Caki2 (cell line): Measurements from ENCODE around the gene ZNF787. TPM values are rescaled to one million over a fixed set of nuclear protein-coding genes. Genes with fewer than 3 reads are reported as not detected.
"Not testable (repeated sequence)": the region's sequence is repeated elsewhere in the genome, so short reads cannot be mapped to it uniquely, and the experiment has no call there.

Source experiments
- DNase-seq: peaks from one replicate; pipeline ENCODE4 v3.0.0-alpha.2; 2015; ENCODE audit warnings: low read depth
- in situ Hi-C: cut with HindIII; loops from 2 replicates; pipeline ENCODE4 v1.10.0; 2016; ENCODE audit warnings: low sequenced_read_pairs, low pct_unique_long_range_greater_than_20kb, mixed read lengths
- total RNA-seq: library from RNA; depleted of rRNA; stranded (reverse); fragments of >200 nt; shearing (Covaris generic); gene quantifications from 2 replicates; pipeline ENCODE4 v1.2.3, GENCODE V29; 2014; ENCODE audit warnings: low replicate concordance

Gene ZNF787
- total RNA-seq, 1 experiment from 2014 or later: 64.2 TPM

DNA sequence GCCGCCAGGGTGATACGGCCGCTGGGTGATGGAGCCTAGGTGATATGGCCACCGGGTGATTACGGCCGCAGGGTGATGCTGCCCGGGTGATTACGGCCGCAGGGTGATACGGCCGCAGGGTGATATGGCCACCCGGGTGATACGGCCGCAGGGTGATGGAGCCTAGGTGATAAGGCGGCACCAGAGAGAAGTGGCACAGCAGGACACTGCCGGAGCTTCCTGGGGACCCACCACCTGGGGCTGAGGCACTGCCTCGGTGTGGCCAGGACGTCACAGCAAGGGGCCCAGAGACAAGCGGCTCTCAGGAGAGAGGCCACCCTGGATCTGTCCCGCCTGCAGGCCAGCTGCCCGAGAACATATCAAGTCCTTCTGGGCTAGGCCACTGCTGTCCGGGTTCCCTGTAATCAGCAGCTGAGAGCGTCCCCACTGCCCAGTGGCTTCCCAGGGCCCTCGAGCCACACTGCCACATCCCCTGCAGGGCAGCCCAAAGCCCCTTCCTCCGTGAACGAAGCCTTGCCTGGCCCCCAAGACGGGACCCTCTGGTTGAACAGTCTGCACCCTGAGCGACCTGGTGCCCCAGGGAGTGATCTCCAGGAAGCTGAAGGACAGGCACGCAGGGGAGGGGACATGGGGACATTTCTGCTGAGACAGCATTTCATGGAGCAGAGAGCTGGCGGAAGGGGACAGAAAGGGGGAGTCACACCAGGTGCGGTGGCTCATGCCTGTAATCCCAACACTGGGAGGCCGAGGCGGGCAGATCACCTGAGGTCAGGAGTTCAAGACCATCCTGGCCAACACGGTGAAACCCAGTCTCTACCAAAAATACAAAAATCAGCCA lies 22.1 kb downstream of the ZNF787 start:
- no peak for DNase-seq
- in situ Hi-C loops: no loop called here

DNA sequence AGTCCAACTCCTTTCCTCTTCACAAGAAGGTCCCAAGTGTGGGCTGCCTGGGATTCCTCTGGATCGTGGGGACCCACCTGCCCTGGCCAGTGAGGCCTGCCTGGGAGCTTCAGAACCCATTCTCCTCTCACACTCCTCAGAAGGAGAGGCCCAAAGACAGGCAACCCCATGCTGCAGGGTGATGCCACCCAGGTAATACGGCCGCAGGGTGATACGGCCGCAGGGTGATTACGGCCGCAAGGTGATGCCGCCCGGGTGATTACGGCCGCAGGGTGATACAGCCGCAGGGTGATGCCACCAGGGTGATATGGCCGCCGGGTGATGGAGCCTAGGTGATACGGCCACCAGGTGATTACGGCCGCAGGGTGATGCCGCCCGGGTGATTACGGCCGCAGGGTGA lies 22.9 kb downstream of the ZNF787 start:
- in situ Hi-C loops: not testable (repeated sequence)

DNA sequence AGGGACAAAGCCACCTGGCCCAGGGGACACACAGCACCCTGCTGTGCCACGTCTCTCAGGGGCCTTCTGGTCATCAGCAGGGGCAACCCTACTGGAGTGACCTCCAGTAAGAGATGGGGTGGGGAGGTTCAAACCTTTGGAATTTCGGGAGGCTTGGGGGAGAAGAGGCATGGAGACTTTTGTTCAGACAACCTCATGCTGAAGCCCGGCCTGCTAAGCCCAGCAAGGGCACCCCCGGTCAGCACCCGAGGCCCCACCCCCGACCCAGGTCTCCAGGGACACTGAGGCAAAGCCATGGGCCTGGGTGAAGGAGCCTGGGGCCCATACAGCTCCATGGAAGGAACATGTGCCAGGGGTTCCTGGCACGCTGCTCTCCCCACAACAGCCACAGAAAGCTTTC lies 23.3 kb downstream of the ZNF787 start:
- DNase-seq: no peak
- in situ Hi-C loops: no loop called here

More for the DNA sequence above, 22.9 kb downstream of the ZNF787 start:
- DNase-seq: not testable (repeated sequence)

DNA sequence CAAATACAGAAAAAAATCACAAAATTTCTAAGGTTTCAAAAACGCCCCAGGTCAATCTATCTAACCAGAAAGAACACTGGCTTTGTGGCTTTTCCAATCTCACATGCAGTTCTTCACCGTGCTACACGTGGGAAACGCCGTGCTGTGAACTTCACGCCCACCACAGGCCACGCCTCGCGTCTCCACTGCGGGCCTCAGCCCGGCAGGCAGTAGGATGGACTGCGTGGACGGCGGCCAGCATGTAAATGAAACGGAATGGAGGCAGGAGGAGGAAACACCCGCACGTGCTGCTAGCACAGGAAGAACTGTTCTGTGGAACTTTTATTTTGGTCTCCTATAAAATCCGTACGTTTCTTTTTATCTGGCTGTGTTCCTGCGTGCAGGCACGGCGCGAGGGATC lies 23.8 kb downstream of the ZNF787 start:
- in situ Hi-C loops: no loop called here
- DNase-seq: no peak

GRCh38 chr19:56096665-56097064 lies 24.4 kb downstream of the ZNF787 start:
- no peak for DNase-seq
- in situ Hi-C loops: no loop called here

DNA sequence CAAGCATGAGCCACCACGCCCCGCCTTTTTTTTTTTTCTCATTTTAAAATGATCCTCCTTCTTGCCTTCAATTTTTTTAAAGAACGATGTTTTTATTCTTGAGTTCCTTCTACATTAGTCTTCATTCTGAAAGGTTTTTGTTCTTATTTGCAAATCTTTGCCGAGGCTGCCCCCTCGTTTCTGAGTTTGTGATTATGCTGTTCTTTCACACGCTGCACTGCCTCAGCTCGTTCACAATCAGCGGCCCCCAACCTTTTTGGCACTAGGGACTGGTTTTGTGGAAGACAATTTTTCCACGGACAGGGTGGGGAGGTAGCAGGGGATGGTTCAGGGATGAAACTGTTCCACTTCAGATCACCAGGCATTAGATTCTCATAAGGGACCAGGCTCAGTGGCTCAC lies 26.6 kb downstream of the ZNF787 start:
- in situ Hi-C loops: no loop called here
- DNase-seq: no peak

- no peak for DNase-seq
- in situ Hi-C loops: no loop called here
Measured at GRCh38 chr19:56092685-56093631, 28.1 kb downstream of the ZNF787 start.

GRCh38 chr19:56091751-56092546 lies 29.1 kb downstream of the ZNF787 start:
- in situ Hi-C loops: no loop called here
- DNase-seq: peak; percentile 75

- DNase-seq: peak; percentile 70
- in situ Hi-C loops: no loop called here
Measured at GRCh38 chr19:56091066-56091490, 30.0 kb downstream of the ZNF787 start.

- in situ Hi-C loops: no loop called here
- DNase-seq: no peak
Measured at GRCh38 chr19:56089344-56089743, 31.8 kb downstream of the ZNF787 start.

DNA sequence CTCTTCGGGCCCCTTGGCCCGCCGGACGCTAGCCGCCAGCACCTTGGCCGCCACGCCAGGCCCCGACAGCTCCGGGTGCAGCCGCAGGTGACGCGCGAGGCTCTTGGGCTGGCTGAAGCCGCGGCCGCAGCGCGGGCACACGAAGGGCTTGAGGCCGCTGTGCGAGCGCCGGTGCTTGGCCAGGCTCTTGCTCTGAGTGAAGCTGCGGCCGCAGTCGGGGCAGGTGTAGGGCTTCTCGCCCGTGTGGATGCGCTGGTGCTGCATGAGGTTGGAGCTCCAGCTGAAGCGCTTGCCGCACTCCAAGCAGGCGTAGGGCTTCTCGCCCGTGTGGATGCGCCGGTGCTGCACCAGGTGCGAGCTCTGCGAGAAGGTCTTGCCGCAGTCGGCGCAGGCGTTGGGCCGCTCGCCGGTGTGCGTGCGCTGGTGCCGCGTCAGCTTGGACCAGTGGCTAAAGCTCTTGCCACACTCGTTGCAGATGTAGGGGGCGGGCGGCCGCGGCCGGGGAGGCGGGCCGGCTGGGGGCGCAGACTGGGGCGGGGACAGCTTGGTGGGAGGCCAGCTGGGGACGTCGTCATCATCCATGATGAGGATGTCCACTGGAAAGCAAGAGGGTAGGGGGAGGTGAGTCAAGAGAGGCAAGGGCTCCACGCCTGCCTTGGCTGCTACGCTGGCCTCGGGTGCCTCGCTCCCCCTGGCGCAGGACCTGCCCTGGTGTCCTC lies 32.4 kb downstream of the ZNF787 start:
- in situ Hi-C loops: no loop called here
- DNase-seq: no peak

DNA sequence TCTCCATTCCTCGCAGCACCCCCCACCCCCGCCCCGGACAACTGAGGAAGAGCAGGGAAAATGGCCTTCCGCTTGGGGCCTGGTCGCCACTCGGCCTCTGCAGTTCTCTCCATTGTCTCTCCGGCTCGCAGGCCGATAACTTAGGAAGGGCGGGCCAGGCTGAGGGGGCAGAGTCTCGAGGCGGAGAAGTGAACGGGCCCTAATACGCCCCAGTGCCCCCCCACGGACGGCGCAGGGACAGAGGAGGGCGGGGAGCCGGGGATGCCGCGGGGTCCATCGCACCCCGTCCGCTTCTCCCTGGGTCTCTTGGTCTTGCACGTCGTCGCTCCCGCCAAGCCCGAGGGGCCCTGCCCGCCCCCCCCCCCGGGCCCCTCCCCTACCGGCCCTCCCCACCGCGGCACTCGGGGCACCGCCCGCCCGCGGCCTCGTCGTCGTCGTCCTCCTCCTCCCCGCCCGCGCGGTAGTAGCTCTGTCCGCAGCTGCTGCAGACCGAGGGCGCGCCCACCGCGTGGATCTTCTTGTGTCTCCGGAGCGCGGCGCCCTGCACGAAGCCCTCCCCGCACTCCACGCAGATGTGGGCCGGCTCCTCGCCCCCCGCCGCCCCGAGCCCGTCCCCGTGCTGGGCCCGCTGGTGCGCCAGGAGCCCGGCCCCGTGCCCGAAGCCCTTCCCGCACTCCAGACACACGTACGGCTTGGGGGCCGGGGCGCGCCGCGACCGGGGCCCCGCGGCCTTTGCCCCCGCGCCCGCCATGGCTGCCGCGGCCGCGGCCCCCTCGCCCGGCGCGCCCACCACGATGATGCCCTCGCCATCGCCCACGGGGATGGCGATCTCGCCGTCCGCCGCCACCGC lies 33.2 kb downstream of the ZNF787 start:
- in situ Hi-C loops: no loop called here
- no peak for DNase-seq

DNA sequence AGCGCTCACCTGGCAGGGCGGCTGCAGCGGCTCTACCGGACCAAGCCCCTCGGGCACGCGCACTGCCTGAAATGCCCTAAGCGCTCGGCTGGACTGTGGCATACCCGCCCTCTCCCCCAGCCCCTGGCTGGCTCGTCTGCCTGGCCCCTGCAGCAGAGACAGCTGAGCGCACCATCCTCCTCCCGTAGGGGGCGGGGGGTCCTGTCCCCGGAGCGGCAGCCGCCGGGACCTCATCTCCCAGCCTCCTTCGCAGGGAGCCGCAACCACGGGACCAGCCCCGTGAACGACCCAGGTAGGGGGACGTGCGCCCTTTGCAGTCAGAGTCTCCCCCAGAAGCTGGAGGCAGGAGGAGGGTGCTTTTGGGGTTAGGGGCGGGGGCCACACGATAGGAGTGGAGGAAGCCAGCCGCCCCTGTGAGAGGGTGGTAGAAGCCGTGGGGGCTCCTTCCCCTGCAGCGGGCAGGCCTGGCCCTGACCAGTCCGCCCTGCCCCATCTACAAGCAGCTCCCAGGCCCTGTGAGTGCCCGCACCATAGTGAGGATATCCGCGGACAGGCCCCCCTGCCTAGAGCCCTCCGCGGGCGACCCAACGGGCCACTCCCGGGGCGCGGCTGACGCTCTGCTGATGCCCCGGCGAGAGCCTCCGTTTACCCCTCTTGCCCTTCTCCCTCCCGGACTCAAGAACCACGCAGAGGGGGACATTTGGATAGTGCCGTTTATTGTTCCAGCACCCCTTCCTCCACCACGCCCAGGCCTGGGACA lies 34.2 kb downstream of the ZNF787 start:
- in situ Hi-C loops: no loop called here
- DNase-seq: no peak

DNA sequence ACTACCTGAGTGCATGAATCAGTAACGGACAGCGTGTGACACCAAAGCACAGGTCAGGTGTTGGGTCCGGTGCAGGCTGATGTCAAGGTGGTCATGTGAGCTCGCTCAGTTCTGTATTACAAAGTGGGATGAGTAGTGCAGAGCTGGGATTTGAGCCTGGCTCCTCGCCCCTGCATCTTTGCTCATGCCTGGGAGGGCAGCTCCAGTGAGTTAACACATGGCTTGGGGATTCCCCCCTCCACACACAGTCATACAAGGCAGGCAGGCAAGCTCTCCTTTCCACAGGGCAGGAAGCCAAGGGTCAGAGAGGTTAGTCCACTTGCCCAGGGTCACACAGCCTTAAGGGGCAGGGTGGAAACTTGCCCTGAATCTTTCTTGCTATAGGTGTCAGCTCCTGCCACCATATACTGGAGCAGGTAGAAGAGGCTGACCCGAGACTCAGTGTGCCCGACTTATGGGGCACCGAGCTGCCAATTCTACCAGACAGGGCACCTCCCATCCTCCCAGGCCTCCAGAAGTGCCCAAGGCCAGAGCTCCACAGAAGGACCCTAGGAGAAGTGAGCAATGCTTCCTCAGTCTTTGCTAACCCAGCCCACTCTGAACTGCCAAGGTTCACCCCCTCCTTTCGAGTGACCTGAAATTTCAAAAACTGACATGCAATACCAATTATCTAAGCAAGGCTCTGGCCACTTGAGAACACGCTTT lies 35.4 kb downstream of the ZNF787 start:
- no peak for DNase-seq
- in situ Hi-C loops: no loop called here

DNA sequence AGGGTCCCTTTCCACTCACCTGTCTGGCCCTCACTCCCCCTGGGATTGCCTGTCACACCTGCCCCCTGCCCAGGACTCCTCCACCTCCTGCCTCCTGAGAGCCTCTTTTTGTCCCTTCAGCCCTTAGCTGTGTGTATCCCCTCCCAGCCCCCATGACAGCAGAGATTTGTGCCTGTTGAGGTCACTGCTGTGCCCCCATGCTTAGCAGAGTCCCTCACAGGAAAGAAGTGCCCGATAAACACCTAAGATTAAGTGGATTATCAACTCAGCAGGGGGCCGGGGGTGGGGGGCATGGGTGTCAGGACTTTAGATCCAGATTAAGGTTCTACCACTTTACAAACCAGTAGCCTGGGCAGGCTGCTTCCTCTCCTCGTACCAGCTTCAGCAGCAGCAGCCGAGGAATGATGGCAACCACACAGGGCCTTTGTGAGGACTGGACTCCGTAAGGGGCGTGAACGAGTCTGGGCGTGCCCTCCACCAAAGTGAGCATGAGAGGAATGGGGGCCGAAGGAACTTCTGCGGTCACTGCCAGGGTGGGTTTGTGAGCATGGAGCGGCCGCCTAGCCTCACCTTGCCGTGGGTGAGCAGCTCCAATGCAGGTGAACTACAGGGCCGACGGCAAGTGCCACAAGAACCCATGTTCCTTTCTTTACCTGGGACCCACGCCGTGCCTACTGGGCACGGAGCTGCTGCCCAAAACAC lies 36.1 kb downstream of the ZNF787 start:
- in situ Hi-C loops: no loop called here
- DNase-seq: no peak
